ENCODE results near the gene TUT4. TPM values are rescaled to one million over a fixed set of nuclear protein-coding genes. Genes with fewer than 3 reads are reported as not detected.
"Not testable (repeated sequence)": the region's sequence is repeated elsewhere in the genome, so short reads cannot be mapped to it uniquely, and the experiment has no call there.

The TUT4 gene
- total RNA-seq, 1 experiment from 2014 or later, result 37.4 TPM

DNA sequence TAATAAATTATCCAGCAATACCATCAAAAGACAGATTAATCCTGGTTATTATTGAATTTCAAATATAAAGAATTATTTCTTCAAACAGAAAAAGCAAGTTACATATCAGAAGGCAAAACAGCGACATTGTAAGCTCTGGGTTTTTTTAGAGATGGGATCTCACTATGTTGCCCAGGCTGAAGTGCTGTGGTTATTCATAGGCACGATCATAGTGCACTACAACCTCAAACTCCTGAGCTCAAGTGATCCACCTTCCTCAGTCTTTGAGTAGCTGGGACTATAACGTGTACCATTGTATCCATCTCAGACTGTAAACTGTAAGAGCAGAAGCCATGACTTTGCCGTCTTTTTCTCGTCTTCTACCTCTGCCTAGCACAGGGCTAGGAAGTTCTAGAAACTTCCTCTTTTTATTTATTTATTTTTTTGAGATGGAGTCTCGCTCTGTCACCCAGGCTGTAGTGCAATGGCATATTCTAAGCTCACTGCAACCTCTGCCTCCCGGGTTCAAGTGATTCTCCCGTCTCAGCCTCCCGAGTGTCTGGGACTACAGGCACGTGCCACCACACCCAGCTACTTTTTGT is 29.3 kb upstream of the TUT4 start:
- Histone ChIP-seq H3K79me2 (ENCODE audit: low read length) (no peaks in the 10 kb centered on the region), H3K4me2 (ENCODE audit: low read length) (no peak overlapping the region), H3K9me3 (ENCODE audit: low read length) (no peaks in the 10 kb centered on the region), H3K9me2 (replicated peaks; ENCODE audit: low read length) (no peaks in the 10 kb centered on the region), H3K4me1 (ENCODE audit: insufficient read depth, low read length) (no peaks in the 10 kb centered on the region), H3K9ac (ENCODE audit: low read length) (no peak overlapping the region), H3F3A (ENCODE audit: low read length, unreplicated experiment) (no peaks in the 10 kb centered on the region), H3K27ac (ENCODE audit: low read length) (no peak overlapping the region), H3K27me3 (ENCODE audit: low read length) (no peaks in the 10 kb centered on the region), H3K36me3 (ENCODE audit: low read depth, low read length) (no peaks in the 10 kb centered on the region), H4K20me1 (ENCODE audit: low read length) (no peaks in the 10 kb centered on the region), H2AFZ (ENCODE audit: low read length) (no peak overlapping the region), H3K4me3 (ENCODE audit: low read length) (no peak overlapping the region)
- ChIA-PET POLR2A (ENCODE audit: unreplicated experiment) (no interaction called here), CTCF (no interaction called here)
- ATAC-seq, result no peak
- TF ChIP-seq EZH2 (IDR thresholded peaks at IDR 0.05; ENCODE audit: low read length, unreplicated experiment), result no peak
- TF ChIP-seq EZH2phosphoT487 (IDR thresholded peaks at IDR 0.05; ENCODE audit: borderline replicate concordance, low read length), result no peak
- TF ChIP-seq, protein P1, sequence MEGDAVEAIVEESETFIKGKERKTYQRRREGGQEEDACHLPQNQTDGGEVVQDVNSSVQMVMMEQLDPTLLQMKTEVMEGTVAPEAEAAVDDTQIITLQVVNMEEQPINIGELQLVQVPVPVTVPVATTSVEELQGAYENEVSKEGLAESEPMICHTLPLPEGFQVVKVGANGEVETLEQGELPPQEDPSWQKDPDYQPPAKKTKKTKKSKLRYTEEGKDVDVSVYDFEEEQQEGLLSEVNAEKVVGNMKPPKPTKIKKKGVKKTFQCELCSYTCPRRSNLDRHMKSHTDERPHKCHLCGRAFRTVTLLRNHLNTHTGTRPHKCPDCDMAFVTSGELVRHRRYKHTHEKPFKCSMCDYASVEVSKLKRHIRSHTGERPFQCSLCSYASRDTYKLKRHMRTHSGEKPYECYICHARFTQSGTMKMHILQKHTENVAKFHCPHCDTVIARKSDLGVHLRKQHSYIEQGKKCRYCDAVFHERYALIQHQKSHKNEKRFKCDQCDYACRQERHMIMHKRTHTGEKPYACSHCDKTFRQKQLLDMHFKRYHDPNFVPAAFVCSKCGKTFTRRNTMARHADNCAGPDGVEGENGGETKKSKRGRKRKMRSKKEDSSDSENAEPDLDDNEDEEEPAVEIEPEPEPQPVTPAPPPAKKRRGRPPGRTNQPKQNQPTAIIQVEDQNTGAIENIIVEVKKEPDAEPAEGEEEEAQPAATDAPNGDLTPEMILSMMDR (conservative IDR thresholded peaks at IDR 0.05; ENCODE audit: low read depth, low read length), result no peak
- intact Hi-C loops (cut with micrococcal nuclease), result no loop called here
- DNase-seq, result no peak
- BruUV-seq (replicated peaks), result no TSS peak

DNA sequence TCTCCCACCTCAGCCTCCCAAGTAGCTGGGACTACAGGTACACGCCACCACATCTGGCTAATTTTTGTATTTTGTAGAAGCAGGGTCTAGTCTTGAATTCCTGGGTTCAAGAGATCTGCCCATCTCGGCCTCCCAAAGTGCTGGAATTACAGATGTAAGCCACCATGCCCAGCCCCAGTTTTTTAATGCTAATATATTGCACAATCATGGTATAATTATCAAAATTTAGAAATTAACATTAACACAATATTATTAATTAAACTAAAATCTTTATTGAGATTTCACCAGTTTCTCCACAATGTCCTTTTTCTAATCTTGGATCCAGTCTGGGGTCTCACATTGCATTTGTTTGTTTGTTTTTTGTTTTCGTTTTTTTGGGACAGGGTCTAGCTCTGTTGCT is 27.4 kb upstream of the TUT4 start:
- ATAC-seq (no peak), DNase-seq (no peak)
- no peaks in the 10 kb centered on the region for H4K20me1 ChIP-seq (ENCODE audit: low read length)
- H3F3A ChIP-seq (ENCODE audit: low read length, unreplicated experiment), result no peaks in the 10 kb centered on the region
- TF ChIP-seq EZH2phosphoT487 (IDR thresholded peaks at IDR 0.05; ENCODE audit: borderline replicate concordance, low read length) (no peak), EZH2 (IDR thresholded peaks at IDR 0.05; ENCODE audit: low read length, unreplicated experiment) (no peak)
- TF ChIP-seq, protein P1 (conservative IDR thresholded peaks at IDR 0.05; ENCODE audit: low read depth, low read length), result no peak
- BruUV-seq (replicated peaks), result no TSS peak
- intact Hi-C loops (cut with micrococcal nuclease), result no loop called here
- no peaks in the 10 kb centered on the region for H3K36me3 ChIP-seq (ENCODE audit: low read depth, low read length)
- no peak overlapping the region for H3K9ac ChIP-seq (ENCODE audit: low read length)
- H3K9me3 ChIP-seq (ENCODE audit: low read length), result no peaks in the 10 kb centered on the region
- H2AFZ ChIP-seq (ENCODE audit: low read length), result no peak overlapping the region
- no peaks in the 10 kb centered on the region for H3K79me2 ChIP-seq (ENCODE audit: low read length)
- no peak overlapping the region for H3K4me3 ChIP-seq (ENCODE audit: low read length)
- H3K27me3 ChIP-seq (ENCODE audit: low read length), result no peaks in the 10 kb centered on the region
- H3K4me2 ChIP-seq (ENCODE audit: low read length), result no peak overlapping the region
- POLR2A ChIA-PET (ENCODE audit: unreplicated experiment), result no interaction called here
- no peak overlapping the region for H3K27ac ChIP-seq (ENCODE audit: low read length)
- CTCF ChIA-PET, result no interaction called here
- H3K9me2 ChIP-seq (replicated peaks; ENCODE audit: low read length), result no peaks in the 10 kb centered on the region
- H3K4me1 ChIP-seq (ENCODE audit: insufficient read depth, low read length), result peaks cover 5% of the 10 kb centered on the region

DNA sequence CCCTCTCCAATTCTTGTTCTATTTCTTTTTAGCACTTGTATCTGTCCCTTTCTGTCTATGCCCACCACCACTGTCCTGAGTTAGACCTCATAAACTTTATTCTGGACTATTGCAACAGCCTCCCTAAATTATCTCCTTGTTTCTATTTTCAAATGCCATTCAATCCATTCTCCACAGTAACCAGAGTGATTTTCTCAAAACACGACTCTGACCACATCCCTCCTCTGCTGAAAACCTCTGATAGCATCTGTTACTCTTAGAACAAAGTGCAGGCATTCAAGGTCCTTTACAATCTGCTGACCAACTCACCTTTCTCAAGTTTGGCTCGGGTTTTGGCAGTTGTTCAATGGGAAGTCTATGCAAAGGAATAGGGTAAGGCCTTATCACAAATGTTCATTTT is 26.5 kb upstream of the TUT4 start:
- Histone ChIP-seq H3K27me3 (ENCODE audit: low read length) (no peaks in the 10 kb centered on the region), H3K79me2 (ENCODE audit: low read length) (no peaks in the 10 kb centered on the region), H3F3A (ENCODE audit: low read length, unreplicated experiment) (no peaks in the 10 kb centered on the region), H3K36me3 (ENCODE audit: low read depth, low read length) (no peaks in the 10 kb centered on the region), H2AFZ (ENCODE audit: low read length) (no peak overlapping the region), H3K9ac (ENCODE audit: low read length) (no peak overlapping the region), H3K4me2 (ENCODE audit: low read length) (no peak overlapping the region), H3K4me1 (ENCODE audit: insufficient read depth, low read length) (peaks cover 12% of the 10 kb centered on the region), H4K20me1 (ENCODE audit: low read length) (no peaks in the 10 kb centered on the region), H3K4me3 (ENCODE audit: low read length) (no peak overlapping the region), H3K9me2 (replicated peaks; ENCODE audit: low read length) (no peaks in the 10 kb centered on the region), H3K9me3 (ENCODE audit: low read length) (no peaks in the 10 kb centered on the region), H3K27ac (ENCODE audit: low read length) (no peak overlapping the region)
- intact Hi-C loops (cut with micrococcal nuclease), result no loop called here
- DNase-seq (no peak), ATAC-seq (no peak)
- BruUV-seq (replicated peaks), result no TSS peak
- CTCF ChIA-PET, result no interaction called here
- TF ChIP-seq, protein P1 (conservative IDR thresholded peaks at IDR 0.05; ENCODE audit: low read depth, low read length), result no peak
- TF ChIP-seq EZH2phosphoT487 (IDR thresholded peaks at IDR 0.05; ENCODE audit: borderline replicate concordance, low read length), result no peak
- TF ChIP-seq EZH2 (IDR thresholded peaks at IDR 0.05; ENCODE audit: low read length, unreplicated experiment), result no peak
- POLR2A ChIA-PET (ENCODE audit: unreplicated experiment), result no interaction called here

- H3F3A ChIP-seq (ENCODE audit: low read length, unreplicated experiment); H3K79me2 ChIP-seq (ENCODE audit: low read length); POLR2A ChIA-PET (ENCODE audit: unreplicated experiment); H2AFZ ChIP-seq (ENCODE audit: low read length); H3K9ac ChIP-seq (ENCODE audit: low read length); H3K36me3 ChIP-seq (ENCODE audit: low read depth, low read length); intact Hi-C loops (cut with micrococcal nuclease); H3K27ac ChIP-seq (ENCODE audit: low read length); ATAC-seq; H3K4me3 ChIP-seq (ENCODE audit: low read length); DNase-seq; BruUV-seq (replicated peaks); H3K9me2 ChIP-seq (replicated peaks; ENCODE audit: low read length); H4K20me1 ChIP-seq (ENCODE audit: low read length); H3K27me3 ChIP-seq (ENCODE audit: low read length); H3K4me2 ChIP-seq (ENCODE audit: low read length); CTCF ChIA-PET; H3K9me3 ChIP-seq (ENCODE audit: low read length): not testable (repeated sequence)
- peaks cover 17% of the 10 kb centered on the region for H3K4me1 ChIP-seq (ENCODE audit: insufficient read depth, low read length)
Measured at GRCh38 chr1:52578066-52578465, 25.2 kb upstream of the TUT4 start.
